Uterus (tissue), 2 donors: Measurements from ENCODE around the gene REV1.

ENCODE experiments used
- POLR2A ChIP-seq, 2 donors: fragments of 450-650 bp; IDR thresholded peaks; one replicate each; pipeline ENCODE4 v1.6.1; 2016; ENCODE audit warnings: antibody characterized with exemption in 2 of 2, mild to moderate bottlenecking in 1 of 2, moderate library complexity in 1 of 2
- TF ChIP-seq, protein P1 (sequence below), 4 experiments: fragments of 200-600 bp in 2 of 4; fragments of 450-650 bp in 2 of 4; sonication (generic) in 2 of 4; IDR thresholded peaks; one replicate each; pipeline ENCODE4 v1.5.1; 2016 to 2019; ENCODE audit warnings: antibody characterized with exemption in 4 of 4, mild to moderate bottlenecking in 2 of 4, moderate library complexity in 1 of 4

DNA sequence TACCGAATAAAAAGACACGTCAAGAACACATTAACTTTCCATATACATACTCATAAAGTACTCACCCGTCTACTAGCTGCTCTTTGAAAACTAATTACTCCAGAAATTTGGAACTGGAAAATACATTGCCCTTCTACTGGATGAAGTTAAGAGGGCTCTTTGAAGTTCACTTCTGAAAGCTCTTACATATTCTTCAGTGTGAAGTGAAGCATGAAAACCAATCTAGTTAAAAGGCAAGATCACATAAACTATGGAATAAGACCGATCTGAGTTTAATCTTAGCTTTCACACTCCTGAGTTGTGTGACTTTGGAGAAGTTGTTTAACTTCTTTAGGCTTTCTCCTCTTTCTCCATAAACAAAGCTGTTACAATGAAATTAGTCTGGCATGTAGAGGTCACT, 38.5 kb downstream of the REV1 start:
- TF ChIP-seq, protein P1, sequence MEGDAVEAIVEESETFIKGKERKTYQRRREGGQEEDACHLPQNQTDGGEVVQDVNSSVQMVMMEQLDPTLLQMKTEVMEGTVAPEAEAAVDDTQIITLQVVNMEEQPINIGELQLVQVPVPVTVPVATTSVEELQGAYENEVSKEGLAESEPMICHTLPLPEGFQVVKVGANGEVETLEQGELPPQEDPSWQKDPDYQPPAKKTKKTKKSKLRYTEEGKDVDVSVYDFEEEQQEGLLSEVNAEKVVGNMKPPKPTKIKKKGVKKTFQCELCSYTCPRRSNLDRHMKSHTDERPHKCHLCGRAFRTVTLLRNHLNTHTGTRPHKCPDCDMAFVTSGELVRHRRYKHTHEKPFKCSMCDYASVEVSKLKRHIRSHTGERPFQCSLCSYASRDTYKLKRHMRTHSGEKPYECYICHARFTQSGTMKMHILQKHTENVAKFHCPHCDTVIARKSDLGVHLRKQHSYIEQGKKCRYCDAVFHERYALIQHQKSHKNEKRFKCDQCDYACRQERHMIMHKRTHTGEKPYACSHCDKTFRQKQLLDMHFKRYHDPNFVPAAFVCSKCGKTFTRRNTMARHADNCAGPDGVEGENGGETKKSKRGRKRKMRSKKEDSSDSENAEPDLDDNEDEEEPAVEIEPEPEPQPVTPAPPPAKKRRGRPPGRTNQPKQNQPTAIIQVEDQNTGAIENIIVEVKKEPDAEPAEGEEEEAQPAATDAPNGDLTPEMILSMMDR (IDR thresholded peaks at IDR 0.05): no peak
- no peak for TF ChIP-seq POLR2A (IDR thresholded peaks at IDR 0.05)
